Tibial nerve (tissue), 4 donors: ENCODE data around the gene CD300LB.

ENCODE experiments used
- CTCF ChIP-seq, 5 experiments: fragments of 200-600 bp in 3 of 5; fragments of 450-650 bp in 2 of 5; sonication (generic) in 3 of 5; IDR thresholded peaks; one replicate each; pipeline ENCODE4 v1.5.1; 2016 to 2019; ENCODE audit warnings: antibody characterized with exemption in 5 of 5, mild to moderate bottlenecking in 3 of 5, moderate library complexity in 2 of 5
- EP300 ChIP-seq, 2 donors: sonication (generic); formaldehyde crosslinking; IDR thresholded peaks; one replicate each; pipeline ENCODE4 v1.6.1; 2017; ENCODE audit warnings: antibody characterized with exemption in 2 of 2, mild to moderate bottlenecking in 1 of 2

DNA sequence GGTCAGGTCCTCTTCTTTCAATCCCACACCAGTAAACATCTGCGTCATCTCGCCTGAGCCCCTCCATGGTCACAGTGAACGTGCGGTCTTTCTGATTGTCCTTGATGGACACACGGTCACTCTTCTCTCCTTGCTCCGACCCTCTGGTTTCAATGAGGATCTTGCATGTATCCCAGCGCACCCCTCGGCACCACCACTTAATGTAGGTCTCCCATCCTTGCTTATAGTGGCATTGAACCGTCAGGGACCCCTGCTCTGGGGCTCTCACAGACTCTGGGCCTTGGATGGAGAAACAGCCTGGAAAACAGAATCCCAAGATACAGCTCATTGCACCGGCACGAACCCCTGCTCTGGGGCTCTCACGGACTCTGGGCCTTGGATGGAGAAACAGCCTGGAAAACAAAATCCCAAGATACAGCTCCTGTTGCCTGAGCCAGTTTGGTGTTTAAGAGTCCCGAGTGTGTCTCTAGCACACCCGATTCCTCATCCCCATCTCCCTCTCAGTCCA, 5.4 kb downstream of the CD300LB start:
- TF ChIP-seq EP300 (IDR thresholded peaks at IDR 0.05) (no peak), CTCF (IDR thresholded peaks at IDR 0.05) (no peak)
